ENCODE data around the gene LSM14A. TPM values are rescaled to one million over a fixed set of nuclear protein-coding genes. Genes with fewer than 3 reads are reported as not detected.

The LSM14A gene
- total and polyA plus RNA-seq, 2 of the 8 experiments (the other 6 are each of a cell fraction or from before 2014, with no cell fraction given): 117 to 195 TPM

- TF ChIP-seq CHD7 (IDR thresholded peaks at IDR 0.05; ENCODE audit: insufficient replicate concordance, low read length) (no peak), FOSL1 (IDR thresholded peaks at IDR 0.05; ENCODE audit: insufficient read depth, low read depth, low read length) (no peak), SIRT6 (IDR thresholded peaks at IDR 0.05; ENCODE audit: low read length) (no peak), CEBPB (IDR thresholded peaks at IDR 0.05; ENCODE audit: low read depth, low read length) (no peak), HDAC6 (IDR thresholded peaks at IDR 0.05; ENCODE audit: low read depth, low read length) (no peak), GABPA (IDR thresholded peaks at IDR 0.05; ENCODE audit: borderline replicate concordance, insufficient read depth, low read length) (no peak), CBX5 (IDR thresholded peaks at IDR 0.05; ENCODE audit: low read depth, low read length) (no peak)
Measured at GRCh38 chr19:34208291-34208884, 36.1 kb downstream of the LSM14A start (continued).
